H1 (cell line): ENCODE measurements around the gene CGGBP1. TPM values are rescaled to one million over a fixed set of nuclear protein-coding genes. Genes with fewer than 3 reads are reported as not detected.

Source experiments
- CHD7 ChIP-seq: fragments of 300-600 bp; sonication (generic); IDR thresholded peaks from 2 replicates; pipeline ENCODE4 v1.7.1; 2012; ENCODE audit warnings: low read length, moderate library complexity, mild to moderate bottlenecking, inconsistent platforms; ENCODE audit not compliant: insufficient replicate concordance
- CTCF ChIP-seq, 3 experiments: IDR thresholded peaks; 1 replicate in 2 of 3; 2 replicates in 1 of 3; pipeline versions ENCODE4 v1.5.1 to v1.6.1; 2011; ENCODE audit warnings: low read length in 3 of 3, mild to moderate bottlenecking in 3 of 3, inconsistent platforms in 2 of 3, low read depth in 1 of 3, moderate library complexity in 1 of 3; ENCODE audit not compliant: insufficient read depth in 1 of 3; ENCODE audit errors: control extremely low read depth in 1 of 3
- HDAC6 ChIP-seq: IDR thresholded peaks from one replicate; pipeline ENCODE4 v1.7.1; 2012; ENCODE audit warnings: low read depth, mild to moderate bottlenecking, inconsistent platforms, low read length, moderate library complexity
- RFX5 ChIP-seq: IDR thresholded peaks from 2 replicates; pipeline ENCODE4 v1.6.1; 2011; ENCODE audit warnings: low read depth, low read length, improper control_type of control experiment, borderline replicate concordance
- polyA plus RNA-seq, 7 experiments: library from polyadenylated mRNA; depleted of rRNA in 3 of 7; stranded (reverse) in 5 of 7; unstranded in 2 of 7; fragments of >200 nt in 5 of 7; fragments of 200-250 nt in 2 of 7; gene quantifications; 1 replicate in 5 of 7; 2 replicates in 1 of 7; 4 replicates in 1 of 7; pipeline versions ENCODE4 v1.2.1 to v1.2.3, GENCODE V29; 2011 to 2013; ENCODE audit warnings: missing spikeins in 2 of 7, mixed read lengths in 2 of 7
- total RNA-seq: library from RNA; stranded (reverse); fragmentation: NEBNext Ultra II Directional; extraction: Animal tissue kit (Norgen Biotek cat#: 25700); gene quantifications from 2 replicates; pipeline ENCODE4 v1.2.1, GENCODE V29; 2021

Gene CGGBP1
- total and polyA plus RNA-seq, 2 of the 8 experiments (the other 6 are each of a cell fraction or from before 2014, with no cell fraction given), result 22.9 to 61.4 TPM

GRCh38 chr3:88084097-88084501 is 25.3 kb upstream of the CGGBP1 start (continued):
- TF ChIP-seq CHD7, result no peak
- no peak for TF ChIP-seq HDAC6
- no peak for TF ChIP-seq CTCF (IDR thresholded peaks at IDR 0.05; ENCODE audit: control extremely low read depth in 1 of 3, insufficient read depth in 1 of 3, low read depth in 1 of 3, low read length in 3 of 3)
- TF ChIP-seq RFX5, result no peak
- TF ChIP-seq, all 59 proteins: peak for 0
